ENCODE data around the gene SLC23A2.
A peak's percentile ranks its signal among the peaks of the same experiment; 100 is the strongest.
"Not testable (repeated sequence)": the region's sequence is repeated elsewhere in the genome, so short reads cannot be mapped to it uniquely, and the experiment has no call there.

The SLC23A2 gene

GRCh38 chr20:5001174-5002076 lies at the start of gene SLC23A2:
Gene SLC23A2, minus strand, starts transcription at chr20:5001510. Its CDS starts 68,948 bp downstream, at chr20:4932562.
- peak; percentile 26 for DNase-seq (ENCODE audit: low read depth)

GRCh38 chr20:5046656-5047339 lies 45.5 kb upstream of the SLC23A2 start:
- no peak for DNase-seq (ENCODE audit: low read depth)

GRCh38 chr20:5045906-5046305 lies 44.6 kb upstream of the SLC23A2 start:
- DNase-seq (ENCODE audit: low read depth) = no peak

GRCh38 chr20:5044075-5044620 lies 42.8 kb upstream of the SLC23A2 start:
- DNase-seq (ENCODE audit: low read depth) = no peak

GRCh38 chr20:5041433-5041832 lies 40.1 kb upstream of the SLC23A2 start:
- no peak for DNase-seq (ENCODE audit: low read depth)

- no peak for DNase-seq (ENCODE audit: low read depth)
These were observed 39.0 kb upstream of the SLC23A2 start for GRCh38 chr20:5040345-5040744.

- DNase-seq (ENCODE audit: low read depth) = no peak
These were observed 38.6 kb upstream of the SLC23A2 start for GRCh38 chr20:5039889-5040288.

GRCh38 chr20:5039255-5039657 lies 37.9 kb upstream of the SLC23A2 start:
- no peak for DNase-seq (ENCODE audit: low read depth)

GRCh38 chr20:5036828-5037227 lies 35.5 kb upstream of the SLC23A2 start:
- DNase-seq (ENCODE audit: low read depth) = no peak

GRCh38 chr20:5035518-5035917 lies 34.2 kb upstream of the SLC23A2 start:
- DNase-seq (ENCODE audit: low read depth) = not testable (repeated sequence)

GRCh38 chr20:5033566-5033965 lies 32.3 kb upstream of the SLC23A2 start:
- peak; percentile 45 for DNase-seq (ENCODE audit: low read depth)

GRCh38 chr20:5031701-5032100 lies 30.4 kb upstream of the SLC23A2 start:
- not testable (repeated sequence) for DNase-seq (ENCODE audit: low read depth)

GRCh38 chr20:5031206-5031557 lies 29.9 kb upstream of the SLC23A2 start:
- DNase-seq (ENCODE audit: low read depth) = no peak

- no peak for DNase-seq (ENCODE audit: low read depth)
These were observed 29.3 kb upstream of the SLC23A2 start for GRCh38 chr20:5030348-5031205.

GRCh38 chr20:5028258-5029059 lies 27.1 kb upstream of the SLC23A2 start:
- peak; percentile 27 for DNase-seq (ENCODE audit: low read depth)

GRCh38 chr20:5024982-5025381 lies 23.7 kb upstream of the SLC23A2 start:
- no peak for DNase-seq (ENCODE audit: low read depth)

GRCh38 chr20:5024103-5024502 lies 22.8 kb upstream of the SLC23A2 start:
- DNase-seq (ENCODE audit: low read depth) = peak; percentile 42

- DNase-seq (ENCODE audit: low read depth) = not testable (repeated sequence)
These were observed 21.9 kb upstream of the SLC23A2 start for GRCh38 chr20:5023171-5023570.

- no peak for DNase-seq (ENCODE audit: low read depth)
These were observed 19.4 kb upstream of the SLC23A2 start for GRCh38 chr20:5020760-5021159.

- DNase-seq (ENCODE audit: low read depth) = no peak
These were observed 12.6 kb upstream of the SLC23A2 start for GRCh38 chr20:5013682-5014447.

Measured in iris pigment epithelial cell (primary cell).